Nephron progenitor cell (in vitro differentiated cells): ENCODE data around the gene TRMU.

ENCODE experiments used
- DNase-seq: peaks from one replicate; pipeline ENCODE4 v3.0.0; 2021
- H3K27ac Mint-ChIP-seq: 2 replicates; pipeline ENCODE4 v1.8.0; 2021; ENCODE audit warnings: mild to moderate bottlenecking, moderate library complexity, mixed read lengths
- H3K27me3 Mint-ChIP-seq: 2 replicates; pipeline ENCODE4 v1.8.0; 2021; ENCODE audit warnings: mild to moderate bottlenecking, low read depth, mixed read lengths; ENCODE audit not compliant: poor library complexity
- H3K36me3 Mint-ChIP-seq: 2 replicates; pipeline ENCODE4 v1.8.0; 2021; ENCODE audit warnings: low read depth, mixed read lengths
- H3K4me1 Mint-ChIP-seq: 2 replicates; pipeline ENCODE4 v1.8.0; 2021; ENCODE audit warnings: mixed read lengths
- H3K4me3 Mint-ChIP-seq: 2 replicates; pipeline ENCODE4 v1.8.0; 2021; ENCODE audit warnings: mild to moderate bottlenecking, moderate library complexity, mixed read lengths
- H3K9me3 Mint-ChIP-seq: 2 replicates; pipeline ENCODE4 v1.8.0; 2021; ENCODE audit warnings: mild to moderate bottlenecking, moderate library complexity, mixed read lengths
- CTCF ChIP-seq: fragments of 200-600 bp; sonication (generic); IDR thresholded peaks from 2 replicates; pipeline ENCODE4 v1.5.0; 2021; ENCODE audit warnings: antibody characterized with exemption

The TRMU gene

DNA sequence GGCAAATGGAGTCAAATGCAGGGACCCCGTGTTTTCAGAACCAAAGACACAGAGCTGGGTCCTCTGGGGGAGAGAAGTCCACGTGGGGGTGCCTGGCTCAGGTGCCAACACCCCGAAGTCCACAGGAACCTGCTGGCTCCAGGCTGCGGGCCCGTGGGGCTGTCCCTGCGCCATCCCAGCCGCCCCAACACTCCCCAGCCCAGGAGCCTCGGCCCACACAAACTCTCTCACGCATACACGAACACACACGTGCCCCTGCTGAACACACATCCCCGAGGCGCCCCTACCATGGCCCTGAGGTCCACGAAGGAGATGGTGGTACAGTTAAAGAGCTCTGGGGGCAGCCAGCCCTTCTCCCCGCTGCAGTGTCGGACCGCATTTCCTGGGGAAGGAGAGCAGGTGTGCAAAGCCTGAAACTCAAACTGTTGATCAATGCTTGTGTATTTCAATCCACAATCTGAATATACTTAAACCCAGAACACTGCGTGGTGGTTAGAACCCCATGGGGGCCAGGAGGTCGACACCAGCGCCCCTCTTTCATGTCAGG is 54.7 kb downstream of the TRMU start:
- Mint-ChIP-seq H3K36me3 (peaks cover 3% of the 10 kb centered on the region), H3K27ac (peak overlapping the region; percentile 35), H3K4me1 (peaks cover 16% of the 10 kb centered on the region), H3K9me3 (no peaks in the 10 kb centered on the region), H3K27me3 (peaks cover 4% of the 10 kb centered on the region), H3K4me3 (no peak overlapping the region)
- no peak for DNase-seq
- TF ChIP-seq CTCF, result no peak

DNA sequence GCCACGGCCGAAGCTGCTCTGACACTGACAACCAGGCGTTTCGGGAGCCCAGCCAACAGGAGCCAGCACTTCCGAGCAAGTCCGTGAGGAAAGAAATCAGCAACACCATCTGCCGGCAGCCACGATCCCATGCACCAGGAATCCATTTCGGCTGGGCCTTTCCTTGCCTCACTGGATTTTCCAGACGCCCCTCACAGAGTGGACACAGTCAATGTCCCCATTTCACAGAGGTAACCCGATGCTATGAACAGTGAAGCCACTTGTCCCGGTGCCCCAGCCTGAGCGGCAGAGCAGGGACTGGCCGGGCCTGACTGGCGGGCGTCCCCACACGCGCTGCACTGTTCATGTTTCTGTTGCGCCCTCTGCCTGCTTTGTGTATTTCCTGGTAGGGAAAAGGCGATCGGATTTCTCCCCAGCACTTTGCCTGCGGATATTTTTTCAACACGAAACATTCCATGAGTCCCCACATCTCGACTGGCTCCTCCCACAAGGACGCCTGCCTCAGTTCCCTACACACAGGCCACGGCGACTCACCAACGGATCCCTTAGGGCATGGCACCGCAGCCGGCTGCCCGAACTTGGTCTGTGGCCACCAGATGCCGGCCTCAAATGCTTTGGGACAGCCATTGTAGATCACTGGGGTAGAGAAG is 55.3 kb downstream of the TRMU start:
- Mint-ChIP-seq H3K4me3 (no peak overlapping the region), H3K27ac (peak overlapping the region; percentile 83), H3K27me3 (peaks cover 4% of the 10 kb centered on the region), H3K4me1 (peaks cover 16% of the 10 kb centered on the region), H3K9me3 (no peaks in the 10 kb centered on the region), H3K36me3 (no peaks in the 10 kb centered on the region)
- TF ChIP-seq CTCF, result no peak
- no peak for DNase-seq

GRCh38 chr22:46391486-46392136 is 56.1 kb downstream of the TRMU start:
- Mint-ChIP-seq H3K27me3 (peaks cover 4% of the 10 kb centered on the region), H3K27ac (peak overlapping the region; percentile 83), H3K4me3 (no peak overlapping the region), H3K4me1 (peaks cover 16% of the 10 kb centered on the region), H3K36me3 (no peaks in the 10 kb centered on the region), H3K9me3 (no peaks in the 10 kb centered on the region)
- no peak for TF ChIP-seq CTCF
- DNase-seq, result no peak

DNA sequence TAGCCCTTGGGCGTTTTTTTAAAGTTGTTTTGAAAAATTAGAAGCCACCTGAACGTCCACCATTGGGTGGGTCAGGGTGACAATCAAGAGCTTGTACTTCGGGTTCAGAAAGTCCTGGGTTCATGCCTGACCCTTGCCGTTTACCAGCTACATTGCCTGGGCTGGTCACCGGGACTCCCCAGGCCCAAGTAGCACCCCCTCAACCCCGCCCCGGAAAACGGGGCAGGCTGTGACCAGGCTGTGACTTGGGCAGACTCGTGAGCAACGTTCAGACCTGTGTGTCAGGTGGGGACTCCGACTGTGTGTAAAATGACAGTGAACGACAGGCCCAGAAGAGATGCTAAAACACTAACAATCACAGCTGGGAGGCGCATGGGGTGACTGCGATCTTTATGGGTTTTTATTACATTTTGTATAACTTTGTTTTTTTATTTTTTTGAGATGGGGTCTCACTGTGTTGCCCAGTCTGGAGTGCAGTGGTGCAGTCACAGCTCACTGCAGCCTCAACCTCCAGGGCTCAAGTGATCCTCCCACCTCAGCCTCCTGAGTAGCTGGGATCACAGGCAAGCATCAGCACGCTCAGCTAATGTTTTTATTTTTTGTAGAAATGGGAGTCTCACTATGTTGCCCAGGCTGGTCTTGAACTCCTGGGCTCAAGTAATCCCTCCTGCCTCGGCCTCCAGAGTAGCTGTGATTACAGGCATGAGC is 56.8 kb downstream of the TRMU start:
- H3K9me3 Mint-ChIP-seq, result no peaks in the 10 kb centered on the region
- no peak for TF ChIP-seq CTCF
- no peak overlapping the region for H3K4me3 Mint-ChIP-seq
- H3K4me1 Mint-ChIP-seq, result peaks cover 16% of the 10 kb centered on the region
- no peak overlapping the region for H3K27ac Mint-ChIP-seq
- no peaks in the 10 kb centered on the region for H3K36me3 Mint-ChIP-seq
- DNase-seq, result no peak
- peaks cover 4% of the 10 kb centered on the region for H3K27me3 Mint-ChIP-seq

GRCh38 chr22:46393873-46394272 is 58.4 kb downstream of the TRMU start:
- Mint-ChIP-seq H3K9me3 (no peaks in the 10 kb centered on the region), H3K27me3 (no peaks in the 10 kb centered on the region), H3K4me3 (no peak overlapping the region), H3K36me3 (no peaks in the 10 kb centered on the region), H3K27ac (peak overlapping the region; percentile 23), H3K4me1 (peaks cover 16% of the 10 kb centered on the region)
- DNase-seq, result no peak
- TF ChIP-seq CTCF, result no peak
